Uterus (tissue), 4 donors: ENCODE data around the gene LRP1B. TPM values are rescaled to one million over a fixed set of nuclear protein-coding genes. Genes with fewer than 3 reads are reported as not detected.

Experiments
- DNase-seq, 2 donors: peaks; one replicate each; pipeline ENCODE4 v3.0.0-alpha.2; 2019 to 2020
- H3K27ac ChIP-seq, 2 donors: fragments of 200-600 bp; sonication (generic); 1 replicate in 1 of 2; 2 replicates in 1 of 2; pipeline ENCODE4 v1.5.1; 2016 to 2018
- H3K27me3 ChIP-seq, 2 donors: fragments of 200-600 bp; sonication (generic); one replicate each; pipeline ENCODE4 v1.5.1; 2018 to 2019; ENCODE audit warnings: control low read depth in 1 of 2
- H3K36me3 ChIP-seq, 2 donors: fragments of 200-600 bp; sonication (generic); one replicate each; pipeline ENCODE4 v1.5.1; 2019; ENCODE audit warnings: control low read depth in 1 of 2
- H3K4me1 ChIP-seq, 2 donors: fragments of 200-600 bp; sonication (generic); one replicate each; pipeline ENCODE4 v1.5.1; 2018 to 2019; ENCODE audit warnings: control low read depth in 1 of 2
- H3K4me3 ChIP-seq, 2 donors: fragments of 200-600 bp; sonication (generic); 1 replicate in 1 of 2; 2 replicates in 1 of 2; pipeline ENCODE4 v1.5.1; 2018 to 2019; ENCODE audit warnings: mild to moderate bottlenecking in 1 of 2
- H3K9me3 ChIP-seq, 2 donors: fragments of 200-600 bp; sonication (generic); one replicate each; pipeline ENCODE4 v1.5.1; 2019; ENCODE audit warnings: control low read depth in 1 of 2
- POLR2A ChIP-seq, 2 donors: fragments of 450-650 bp; IDR thresholded peaks; one replicate each; pipeline ENCODE4 v1.6.1; 2016; ENCODE audit warnings: antibody characterized with exemption in 2 of 2, mild to moderate bottlenecking in 1 of 2, moderate library complexity in 1 of 2
- intact Hi-C: fragments of 100-400 bp; cut with DNase I; formaldehyde crosslinking; loops from one replicate; pipeline ENCODE4 v1.15.1; 2023; ENCODE audit warnings: low total_unique reads
- total RNA-seq, 4 donors: library from RNA; depleted of rRNA in 3 of 4; stranded (reverse); fragments of >200 nt in 3 of 4; gene quantifications; one replicate each; pipeline versions ENCODE4 v1.1.0 to v1.2.4, GENCODE V29; 2014 to 2023
- TF ChIP-seq, protein P1 (sequence below), 4 experiments: fragments of 200-600 bp in 2 of 4; fragments of 450-650 bp in 2 of 4; sonication (generic) in 2 of 4; IDR thresholded peaks; one replicate each; pipeline ENCODE4 v1.5.1; 2016 to 2019; ENCODE audit warnings: antibody characterized with exemption in 4 of 4, mild to moderate bottlenecking in 2 of 4, moderate library complexity in 1 of 4
- donor health status: DM: yes; HTN: yes; CAD: no.

The LRP1B gene
- total RNA-seq, 4 donors from 2014 or later, result 0.29 to 7.3 (median 0.79) TPM; not detected in 1

DNA sequence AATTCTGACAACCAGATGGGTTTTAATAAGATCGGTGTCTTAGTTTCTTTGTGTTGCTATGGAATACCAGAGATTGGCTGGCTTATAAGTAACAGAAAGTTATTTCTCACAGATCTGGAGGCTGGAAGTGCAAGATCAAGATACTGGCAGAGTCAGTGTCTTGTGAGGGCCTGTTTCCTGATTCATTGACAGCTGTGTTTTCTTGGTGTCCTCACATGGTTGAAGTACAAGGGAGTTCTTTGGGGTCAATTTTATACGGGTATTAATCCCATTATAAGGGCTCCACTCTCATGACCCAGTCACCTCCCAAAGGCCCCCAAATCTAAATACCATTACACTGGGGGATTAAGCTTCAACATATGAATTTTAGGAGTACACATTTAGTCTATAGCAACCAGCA, 421.1 kb downstream of the LRP1B start:
- Histone ChIP-seq H3K9me3 (no peaks in the 10 kb centered on the region), H3K27ac (no peak overlapping the region), H3K4me3 (no peak overlapping the region), H3K36me3 (no peaks in the 10 kb centered on the region), H3K4me1 (no peaks in the 10 kb centered on the region), H3K27me3 (no peaks in the 10 kb centered on the region)
- intact Hi-C loops, result no loop called here
- no peak for DNase-seq
- TF ChIP-seq, protein P1, sequence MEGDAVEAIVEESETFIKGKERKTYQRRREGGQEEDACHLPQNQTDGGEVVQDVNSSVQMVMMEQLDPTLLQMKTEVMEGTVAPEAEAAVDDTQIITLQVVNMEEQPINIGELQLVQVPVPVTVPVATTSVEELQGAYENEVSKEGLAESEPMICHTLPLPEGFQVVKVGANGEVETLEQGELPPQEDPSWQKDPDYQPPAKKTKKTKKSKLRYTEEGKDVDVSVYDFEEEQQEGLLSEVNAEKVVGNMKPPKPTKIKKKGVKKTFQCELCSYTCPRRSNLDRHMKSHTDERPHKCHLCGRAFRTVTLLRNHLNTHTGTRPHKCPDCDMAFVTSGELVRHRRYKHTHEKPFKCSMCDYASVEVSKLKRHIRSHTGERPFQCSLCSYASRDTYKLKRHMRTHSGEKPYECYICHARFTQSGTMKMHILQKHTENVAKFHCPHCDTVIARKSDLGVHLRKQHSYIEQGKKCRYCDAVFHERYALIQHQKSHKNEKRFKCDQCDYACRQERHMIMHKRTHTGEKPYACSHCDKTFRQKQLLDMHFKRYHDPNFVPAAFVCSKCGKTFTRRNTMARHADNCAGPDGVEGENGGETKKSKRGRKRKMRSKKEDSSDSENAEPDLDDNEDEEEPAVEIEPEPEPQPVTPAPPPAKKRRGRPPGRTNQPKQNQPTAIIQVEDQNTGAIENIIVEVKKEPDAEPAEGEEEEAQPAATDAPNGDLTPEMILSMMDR (IDR thresholded peaks at IDR 0.05), result no peak
- TF ChIP-seq POLR2A (IDR thresholded peaks at IDR 0.05), result no peak

DNA sequence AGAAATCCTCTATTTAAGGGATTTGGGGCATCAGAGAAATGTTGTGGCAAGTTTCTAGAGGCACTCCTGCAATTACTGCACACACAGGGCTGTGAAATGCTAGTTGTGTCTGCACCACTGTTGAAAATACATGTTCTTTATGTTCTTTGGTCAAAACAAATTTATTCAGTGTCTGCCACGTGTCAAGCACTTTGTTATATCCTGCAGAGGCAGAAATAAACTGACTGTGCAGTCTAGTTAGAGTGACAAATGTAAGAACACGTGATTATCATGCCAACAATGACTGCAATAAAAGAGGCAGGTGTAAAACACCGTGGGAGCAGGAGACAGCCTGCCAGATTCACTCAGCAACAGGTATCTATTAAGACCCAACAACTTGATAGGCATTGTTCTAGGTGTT, 423.3 kb downstream of the LRP1B start:
- Histone ChIP-seq H3K4me3 (no peak overlapping the region), H3K36me3 (no peaks in the 10 kb centered on the region), H3K9me3 (no peaks in the 10 kb centered on the region), H3K27ac (no peak overlapping the region), H3K4me1 (no peaks in the 10 kb centered on the region), H3K27me3 (no peaks in the 10 kb centered on the region)
- intact Hi-C loops, result no loop called here
- no peak for DNase-seq
- TF ChIP-seq POLR2A (IDR thresholded peaks at IDR 0.05), result no peak
- TF ChIP-seq, protein P1 (IDR thresholded peaks at IDR 0.05), result no peak

DNA sequence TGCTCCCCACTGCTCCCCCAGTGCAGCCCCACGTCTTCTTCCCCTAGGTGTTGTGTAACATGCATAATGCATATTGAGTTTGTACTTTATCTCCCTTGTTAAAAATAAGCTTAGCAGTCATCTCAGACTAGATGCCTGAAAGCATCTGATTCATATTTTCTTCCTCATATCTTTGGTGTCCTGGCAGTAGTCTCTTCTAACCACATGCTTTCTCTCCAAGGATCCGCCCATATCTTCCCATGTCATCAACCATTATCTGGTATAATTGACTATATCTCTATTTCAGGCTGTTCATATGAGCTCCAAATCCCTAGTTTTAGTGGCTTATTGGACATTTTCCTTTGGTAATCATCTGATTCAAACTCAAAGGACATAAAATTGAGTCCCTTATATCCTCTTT, 426.3 kb downstream of the LRP1B start:
- Histone ChIP-seq H3K9me3 (no peaks in the 10 kb centered on the region), H3K36me3 (no peaks in the 10 kb centered on the region), H3K27me3 (no peaks in the 10 kb centered on the region), H3K4me3 (no peak overlapping the region), H3K4me1 (no peaks in the 10 kb centered on the region), H3K27ac (no peak overlapping the region)
- intact Hi-C loops, result no loop called here
- no peak for DNase-seq
- TF ChIP-seq, protein P1 (IDR thresholded peaks at IDR 0.05), result no peak
- TF ChIP-seq POLR2A (IDR thresholded peaks at IDR 0.05), result no peak

DNA sequence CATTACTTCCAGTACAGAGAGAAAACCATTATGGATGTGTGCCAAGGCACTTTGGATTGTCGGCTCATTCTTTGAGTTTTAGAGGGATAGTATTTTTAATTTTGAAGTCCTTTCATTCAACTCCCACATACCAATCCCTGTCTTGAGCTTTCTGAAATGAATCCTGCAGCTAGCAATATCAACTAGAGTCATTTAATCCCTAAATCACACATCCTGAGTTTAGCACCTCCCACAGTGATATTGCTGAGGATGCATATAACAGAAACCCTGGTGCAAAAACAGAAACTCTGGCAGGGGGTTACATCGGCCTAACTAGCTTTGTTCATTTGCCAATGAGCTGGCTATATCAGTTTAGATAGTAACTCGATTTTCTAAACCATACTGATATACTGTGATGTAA, 427.3 kb downstream of the LRP1B start:
- no peak for DNase-seq
- Histone ChIP-seq H3K4me3 (no peak overlapping the region), H3K4me1 (no peaks in the 10 kb centered on the region), H3K27me3 (no peaks in the 10 kb centered on the region), H3K36me3 (no peaks in the 10 kb centered on the region), H3K9me3 (no peaks in the 10 kb centered on the region), H3K27ac (no peak overlapping the region)
- TF ChIP-seq POLR2A (IDR thresholded peaks at IDR 0.05), result no peak
- TF ChIP-seq, protein P1 (IDR thresholded peaks at IDR 0.05), result no peak
- intact Hi-C loops, result no loop called here

DNA sequence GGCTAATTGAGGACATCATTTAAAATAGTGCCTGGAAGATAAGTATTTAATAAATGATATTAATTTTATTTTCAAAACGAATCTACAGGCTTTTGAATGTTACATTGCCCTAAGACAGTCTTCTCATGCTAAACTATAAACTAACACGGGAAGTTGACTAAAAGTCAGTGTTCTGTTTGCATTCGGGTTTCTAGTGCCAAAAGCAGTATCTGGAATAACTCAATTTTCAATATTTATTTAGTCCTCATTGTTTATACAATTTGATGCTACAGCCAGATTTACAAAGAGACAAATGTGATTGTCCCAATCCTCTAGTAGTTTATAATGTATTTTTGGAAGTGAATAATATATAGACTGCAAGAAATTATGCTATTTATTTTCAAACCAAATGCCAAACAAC, 429.2 kb downstream of the LRP1B start:
- Histone ChIP-seq H3K4me3 (no peak overlapping the region), H3K9me3 (no peaks in the 10 kb centered on the region), H3K4me1 (no peaks in the 10 kb centered on the region), H3K27ac (no peak overlapping the region), H3K36me3 (no peaks in the 10 kb centered on the region), H3K27me3 (no peaks in the 10 kb centered on the region)
- no peak for TF ChIP-seq POLR2A (IDR thresholded peaks at IDR 0.05)
- TF ChIP-seq, protein P1 (IDR thresholded peaks at IDR 0.05), result no peak
- intact Hi-C loops, result no loop called here
- DNase-seq, result no peak
